Activated T-cell treated with anti-CD3 and anti-CD28 coated beads, Interleukin-2, amount 50 U/mL, for 24 hours (primary cell): ENCODE data around the gene HOXC13.

ENCODE experiments used
- DNase-seq: peaks from one replicate; pipeline ENCODE4 v3.0.0-alpha.2; 2020
- H3K27ac Mint-ChIP-seq: 2 replicates; pipeline ENCODE4 v1.8.0; 2020; ENCODE audit warnings: mild to moderate bottlenecking, mixed read lengths
- H3K27me3 Mint-ChIP-seq: 2 replicates; pipeline ENCODE4 v1.8.0; 2020; ENCODE audit warnings: mixed read lengths
- H3K36me3 Mint-ChIP-seq: 2 replicates; pipeline ENCODE4 v1.8.0; 2020; ENCODE audit warnings: low read depth, mixed read lengths
- H3K4me1 Mint-ChIP-seq: 2 replicates; pipeline ENCODE4 v1.8.0; 2020; ENCODE audit warnings: low read depth, mixed read lengths
- H3K4me3 Mint-ChIP-seq: 2 replicates; pipeline ENCODE4 v1.8.0; 2020; ENCODE audit warnings: mild to moderate bottlenecking, moderate library complexity, mixed read lengths
- H3K9me3 Mint-ChIP-seq: 2 replicates; pipeline ENCODE4 v1.8.0; 2020; ENCODE audit warnings: mixed read lengths

HOXC13 gene

GRCh38 chr12:53967421-53967925 is 28.8 kb downstream of the HOXC13 start:
- Mint-ChIP-seq H3K9me3 (no peaks in the 10 kb centered on the region), H3K27ac (no peak overlapping the region), H3K4me1 (peaks cover 25% of the 10 kb centered on the region), H3K27me3 (peaks cover 99% of the 10 kb centered on the region), H3K36me3 (no peaks in the 10 kb centered on the region), H3K4me3 (no peak overlapping the region)
- DNase-seq = no peak

GRCh38 chr12:53968214-53969127 is 29.8 kb downstream of the HOXC13 start:
- no peaks in the 10 kb centered on the region for H3K36me3 Mint-ChIP-seq
- H3K27me3 Mint-ChIP-seq = peaks cover 99% of the 10 kb centered on the region
- no peak overlapping the region for H3K4me3 Mint-ChIP-seq
- peaks cover 30% of the 10 kb centered on the region for H3K4me1 Mint-ChIP-seq
- no peaks in the 10 kb centered on the region for H3K9me3 Mint-ChIP-seq
- no peak for DNase-seq
- H3K27ac Mint-ChIP-seq = no peak overlapping the region

DNA sequence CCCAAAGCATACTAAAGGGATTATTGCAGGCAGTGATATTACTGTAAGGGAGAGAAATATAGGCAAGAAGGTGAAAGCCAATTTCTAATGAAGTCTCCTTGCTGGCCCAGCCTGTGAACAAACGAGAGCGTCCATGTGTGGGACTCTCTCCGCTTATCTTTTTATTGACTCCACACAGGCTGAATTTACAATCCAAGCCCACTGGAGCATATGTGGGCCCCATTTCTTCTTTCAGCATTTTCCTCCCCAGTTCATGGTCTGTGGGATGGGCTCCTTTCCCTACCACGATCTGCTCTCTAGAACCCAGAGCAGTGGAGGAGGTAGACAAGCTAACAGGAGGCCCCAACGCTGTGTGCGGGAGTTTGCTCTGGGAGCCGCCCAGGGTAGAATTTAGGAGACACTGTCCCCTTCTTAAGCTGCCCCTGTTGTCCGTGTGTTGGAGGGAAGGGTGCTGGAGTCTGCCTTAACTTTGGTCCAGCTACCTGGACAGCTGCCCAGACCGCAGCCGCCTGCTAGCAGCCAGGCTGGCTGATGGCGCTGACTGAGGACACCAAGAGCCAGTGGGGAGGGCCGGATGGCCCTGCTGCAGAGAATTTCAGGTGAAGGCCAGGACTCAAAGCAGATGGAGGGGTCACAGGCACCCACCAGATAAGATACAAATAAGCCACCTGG is 31.1 kb downstream of the HOXC13 start:
- Mint-ChIP-seq H3K27ac (no peak overlapping the region), H3K36me3 (no peaks in the 10 kb centered on the region), H3K4me3 (no peak overlapping the region), H3K9me3 (no peaks in the 10 kb centered on the region), H3K27me3 (peaks cover 96% of the 10 kb centered on the region), H3K4me1 (peaks cover 27% of the 10 kb centered on the region)
- no peak for DNase-seq

GRCh38 chr12:53970451-53970850 is 31.8 kb downstream of the HOXC13 start:
- Mint-ChIP-seq H3K9me3 (no peaks in the 10 kb centered on the region), H3K27me3 (peaks cover 94% of the 10 kb centered on the region), H3K4me3 (no peak overlapping the region), H3K27ac (no peak overlapping the region), H3K36me3 (no peaks in the 10 kb centered on the region), H3K4me1 (peaks cover 29% of the 10 kb centered on the region)
- DNase-seq = no peak

DNA sequence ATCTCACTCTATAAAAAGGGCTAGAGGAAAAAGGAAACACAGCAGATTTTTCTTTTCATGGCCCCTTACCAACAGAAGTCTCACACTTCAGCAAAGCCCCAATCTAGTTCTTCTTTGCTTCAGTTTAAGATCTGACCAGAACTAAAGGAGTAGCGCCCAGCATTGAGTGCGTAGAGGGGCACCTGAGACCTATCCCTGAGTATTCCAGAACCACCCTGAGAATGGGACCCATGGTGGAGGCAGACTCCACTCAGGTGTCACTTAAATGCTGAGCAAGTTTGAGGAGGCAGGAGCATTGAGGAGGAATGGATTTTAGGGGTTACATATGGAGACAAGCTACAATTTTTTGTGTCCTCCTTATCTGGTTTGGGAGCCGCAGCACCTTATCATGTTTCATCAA is 32.5 kb downstream of the HOXC13 start:
- Mint-ChIP-seq H3K4me1 (peaks cover 29% of the 10 kb centered on the region), H3K27ac (no peak overlapping the region), H3K4me3 (no peak overlapping the region), H3K9me3 (no peaks in the 10 kb centered on the region), H3K27me3 (peaks cover 94% of the 10 kb centered on the region), H3K36me3 (no peaks in the 10 kb centered on the region)
- no peak for DNase-seq

GRCh38 chr12:53971686-53972085 is 33.1 kb downstream of the HOXC13 start:
- Mint-ChIP-seq H3K9me3 (no peaks in the 10 kb centered on the region), H3K27ac (no peak overlapping the region), H3K36me3 (no peaks in the 10 kb centered on the region), H3K4me3 (no peak overlapping the region), H3K4me1 (peaks cover 23% of the 10 kb centered on the region), H3K27me3 (peaks cover 94% of the 10 kb centered on the region)
- no peak for DNase-seq

GRCh38 chr12:53972152-53972702 is 33.6 kb downstream of the HOXC13 start:
- Mint-ChIP-seq H3K9me3 (no peaks in the 10 kb centered on the region), H3K4me3 (no peak overlapping the region), H3K36me3 (no peaks in the 10 kb centered on the region), H3K27me3 (peaks cover 94% of the 10 kb centered on the region), H3K4me1 (peaks cover 20% of the 10 kb centered on the region), H3K27ac (no peak overlapping the region)
- DNase-seq = no peak

GRCh38 chr12:53972722-53973235 is 34.1 kb downstream of the HOXC13 start, which contains the start of gene HOXC11:
Gene HOXC11, plus strand, starts transcription at chr12:53973126. Its CDS starts 116 bp downstream, at chr12:53973242.
- H3K27me3 Mint-ChIP-seq = peaks cover 94% of the 10 kb centered on the region
- no peaks in the 10 kb centered on the region for H3K9me3 Mint-ChIP-seq
- peak within 1 kb of the TSS; percentile 41 for H3K4me3 Mint-ChIP-seq
- DNase-seq = no peak
- H3K4me1 Mint-ChIP-seq = peaks cover 20% of the 10 kb centered on the region
- H3K36me3 Mint-ChIP-seq = no peaks in the 10 kb centered on the region
- peak within 1 kb of the TSS; percentile 78 for H3K27ac Mint-ChIP-seq

DNA sequence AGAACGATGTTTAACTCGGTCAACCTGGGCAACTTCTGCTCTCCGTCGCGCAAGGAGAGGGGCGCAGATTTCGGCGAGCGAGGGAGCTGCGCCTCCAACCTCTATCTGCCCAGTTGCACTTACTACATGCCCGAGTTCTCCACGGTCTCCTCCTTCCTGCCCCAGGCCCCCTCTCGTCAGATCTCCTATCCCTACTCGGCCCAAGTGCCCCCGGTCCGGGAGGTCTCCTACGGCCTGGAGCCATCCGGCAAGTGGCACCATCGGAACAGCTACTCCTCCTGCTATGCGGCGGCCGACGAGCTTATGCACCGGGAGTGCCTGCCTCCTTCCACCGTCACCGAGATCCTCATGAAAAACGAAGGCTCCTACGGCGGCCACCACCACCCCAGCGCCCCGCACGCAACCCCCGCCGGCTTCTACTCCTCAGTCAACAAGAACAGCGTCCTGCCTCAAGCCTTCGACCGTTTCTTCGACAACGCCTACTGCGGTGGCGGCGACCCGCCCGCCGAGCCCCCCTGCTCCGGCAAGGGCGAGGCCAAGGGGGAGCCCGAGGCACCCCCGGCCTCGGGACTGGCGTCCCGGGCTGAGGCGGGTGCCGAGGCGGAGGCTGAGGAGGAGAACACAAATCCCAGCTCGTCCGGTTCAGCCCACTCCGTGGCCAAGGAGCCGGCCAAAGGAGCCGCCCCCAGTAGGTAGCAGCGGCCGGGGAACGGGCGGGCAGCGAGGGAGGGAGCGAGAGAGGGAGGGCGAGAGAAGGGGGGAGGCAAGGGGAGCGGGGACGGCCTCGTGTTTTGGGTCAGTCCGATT is 34.8 kb downstream of the HOXC13 start:
- Mint-ChIP-seq H3K36me3 (no peaks in the 10 kb centered on the region), H3K4me1 (peaks cover 20% of the 10 kb centered on the region), H3K9me3 (no peaks in the 10 kb centered on the region), H3K4me3 (peak overlapping the region; percentile 41), H3K27ac (peak overlapping the region; percentile 78), H3K27me3 (peaks cover 94% of the 10 kb centered on the region)
- no peak for DNase-seq

DNA sequence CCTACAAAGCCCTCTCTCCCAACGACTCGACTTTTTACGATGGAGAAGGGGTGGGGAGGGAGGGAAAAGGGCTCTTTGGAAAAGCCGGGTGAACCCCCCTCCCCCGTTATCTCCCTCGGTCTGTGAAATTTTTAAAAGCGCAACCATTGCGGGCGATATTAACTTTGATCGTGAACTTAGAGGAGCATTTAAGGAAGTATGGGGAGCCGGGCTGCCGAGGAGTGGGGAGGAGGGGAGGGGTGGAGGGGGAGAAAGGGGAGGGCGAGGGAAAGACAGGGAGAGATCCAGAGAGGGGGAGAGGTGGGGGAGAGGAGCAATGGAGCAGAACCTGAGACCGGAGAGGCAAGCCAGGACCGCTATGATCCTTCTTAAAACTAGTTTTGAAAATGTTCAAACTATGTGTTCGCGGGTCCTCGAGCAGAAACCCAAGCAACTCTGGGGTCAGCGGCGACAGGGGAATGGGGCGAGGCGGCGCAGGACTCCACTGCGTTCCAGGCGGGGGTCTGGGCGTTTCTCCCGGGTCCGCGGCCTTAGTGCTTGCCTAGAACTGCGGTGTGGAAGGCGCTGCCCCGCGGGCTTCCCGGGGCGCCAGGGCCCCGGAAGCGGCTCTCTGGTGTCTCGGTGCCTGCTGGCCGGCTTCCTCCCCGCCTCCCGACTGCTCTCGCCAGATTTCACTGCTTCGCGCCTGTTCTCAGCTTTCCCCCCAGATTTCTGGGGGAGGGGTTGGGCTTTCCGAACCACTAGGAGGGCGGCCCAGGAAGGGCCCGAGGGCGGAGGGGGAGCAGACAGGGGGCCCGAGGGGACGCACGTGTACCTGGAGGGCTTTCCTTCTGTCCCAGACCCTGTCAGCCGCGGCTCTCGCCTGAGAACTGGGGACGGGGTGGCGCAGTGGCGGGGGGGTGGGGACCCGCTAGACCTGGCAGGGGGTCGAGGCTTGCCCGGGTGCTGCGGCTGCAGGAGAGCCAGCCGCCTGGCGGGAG is 35.7 kb downstream of the HOXC13 start, which contains the start of gene HOTAIR:
TSS of gene HOTAIR (minus strand) at position 871 of the 980 bp plus-strand sequence.
- no peaks in the 10 kb centered on the region for H3K36me3 Mint-ChIP-seq
- no peaks in the 10 kb centered on the region for H3K9me3 Mint-ChIP-seq
- peaks cover 20% of the 10 kb centered on the region for H3K4me1 Mint-ChIP-seq
- DNase-seq = no peak
- peak within 1 kb of the TSS; percentile 58 for H3K4me3 Mint-ChIP-seq
- peaks cover 94% of the 10 kb centered on the region for H3K27me3 Mint-ChIP-seq
- H3K27ac Mint-ChIP-seq = no peak within 1 kb of the TSS

DNA sequence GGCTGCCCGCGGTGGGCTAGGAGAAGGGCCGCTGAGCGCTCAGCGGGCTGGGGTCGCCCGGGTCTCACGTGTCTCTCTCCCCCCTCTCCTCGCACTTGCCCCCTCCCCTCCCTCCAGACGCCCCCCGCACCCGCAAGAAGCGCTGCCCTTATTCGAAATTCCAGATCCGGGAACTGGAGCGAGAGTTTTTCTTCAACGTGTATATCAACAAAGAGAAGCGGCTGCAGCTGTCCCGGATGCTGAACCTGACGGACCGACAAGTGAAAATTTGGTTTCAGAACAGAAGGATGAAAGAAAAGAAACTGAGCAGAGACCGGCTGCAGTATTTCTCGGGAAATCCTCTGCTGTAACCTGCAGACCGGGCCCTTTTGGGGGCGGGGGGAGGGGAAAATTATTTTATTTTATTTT is 36.4 kb downstream of the HOXC13 start:
- Mint-ChIP-seq H3K36me3 (no peaks in the 10 kb centered on the region), H3K4me1 (peaks cover 20% of the 10 kb centered on the region), H3K9me3 (no peaks in the 10 kb centered on the region), H3K27me3 (peaks cover 94% of the 10 kb centered on the region), H3K4me3 (peak overlapping the region; percentile 18), H3K27ac (no peak overlapping the region)
- DNase-seq = no peak

DNA sequence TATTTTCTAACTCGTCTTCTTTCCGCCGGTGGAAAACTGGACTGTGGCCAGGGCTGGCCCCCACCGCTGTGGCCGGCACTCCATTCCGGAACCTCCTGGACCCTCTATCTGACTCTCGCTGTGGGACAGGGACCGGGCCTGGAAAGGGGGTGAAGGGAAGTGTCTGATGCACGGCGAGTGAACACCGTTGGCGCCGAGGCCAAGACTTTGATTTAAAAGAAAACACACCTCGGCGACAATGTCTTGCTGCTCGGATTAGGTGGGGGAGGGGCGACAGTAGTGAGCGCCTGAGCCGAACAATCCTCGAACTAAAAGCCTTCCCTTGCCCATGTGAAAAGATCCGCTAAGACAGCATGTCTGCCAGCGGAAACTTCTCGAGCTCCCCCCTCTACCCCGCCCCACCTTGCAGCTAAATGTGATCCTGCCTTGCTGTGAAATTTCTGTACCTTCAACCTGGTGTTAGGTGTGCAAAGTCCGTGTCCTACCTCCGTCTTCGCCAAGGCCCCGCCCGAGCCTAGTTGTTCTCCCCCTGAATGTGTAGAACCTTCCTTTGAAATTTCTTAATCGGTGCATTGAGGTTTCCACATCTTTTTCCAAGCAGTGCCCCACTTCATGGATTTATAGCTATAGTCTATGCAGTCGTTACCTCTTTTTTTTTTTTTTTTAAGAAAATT is 37.0 kb downstream of the HOXC13 start:
- DNase-seq = no peak
- Mint-ChIP-seq H3K27me3 (peaks cover 94% of the 10 kb centered on the region), H3K36me3 (no peaks in the 10 kb centered on the region), H3K27ac (no peak overlapping the region), H3K4me1 (peaks cover 20% of the 10 kb centered on the region), H3K9me3 (no peaks in the 10 kb centered on the region), H3K4me3 (peak overlapping the region; percentile 58)
